WTC11 (cell line): Measurements from ENCODE around the gene ECM1. TPM values are rescaled to one million over a fixed set of nuclear protein-coding genes. Genes with fewer than 3 reads are reported as not detected.
A peak's percentile ranks its signal among the peaks of the same experiment; 100 is the strongest.

Experiments
- ATAC-seq: fragments of 200-7000 bp; cut with Tn5 transposase; 2 replicates; pipeline ENCODE4 v1.10.0; 2021; ENCODE audit warnings: mild to moderate bottlenecking, moderate library complexity
- Bru-seq: library from RNA; stranded (reverse); fragments of 400-500 nt; gene quantifications from one replicate; lab custom pipeline; 2021; lab: Mats Ljungman, UMichigan
- CTCF ChIA-PET: fragments of 300-600 bp; sonication (Branson Sonifier 250); formaldehyde crosslinking; loops from one replicate; lab custom pipeline; 2021; ENCODE audit warnings: antibody characterized with exemption; lab: Charles Lee
- POLR2A ChIA-PET: fragments of 350-600 bp; sonication (Branson Sonifier 250); formaldehyde crosslinking; loops from one replicate; lab custom pipeline; 2021; ENCODE audit warnings: antibody characterized with exemption; lab: Charles Lee
- DNase-seq: peaks from one replicate; pipeline ENCODE4 v3.0.0; 2021; ENCODE audit warnings: low spot score
- H3K27ac Mint-ChIP-seq: 2 replicates; pipeline ENCODE4 v1.8.0; 2021; ENCODE audit warnings: mixed read lengths
- H3K27me3 Mint-ChIP-seq: 2 replicates; pipeline ENCODE4 v1.8.0; 2021; ENCODE audit warnings: low read depth, mild to moderate bottlenecking, moderate library complexity, mixed read lengths
- H3K36me3 Mint-ChIP-seq: 2 replicates; pipeline ENCODE4 v1.8.0; 2021; ENCODE audit warnings: mixed read lengths
- H3K4me1 Mint-ChIP-seq: 2 replicates; pipeline ENCODE4 v1.8.0; 2022; ENCODE audit warnings: mixed read lengths
- H3K4me3 Mint-ChIP-seq: 2 replicates; pipeline ENCODE4 v1.8.0; 2021; ENCODE audit warnings: mild to moderate bottlenecking, moderate library complexity, mixed read lengths
- H3K9me3 Mint-ChIP-seq: 2 replicates; pipeline ENCODE4 v1.8.0; 2021; ENCODE audit warnings: mixed read lengths
- ARID4B ChIP-seq: sonication (generic); formaldehyde crosslinking; IDR thresholded peaks from 2 replicates; pipeline ENCODE4 v1.8.0; 2023; ENCODE audit warnings: missing genetic modification reagents, mild to moderate bottlenecking, borderline replicate concordance
- ATF6 ChIP-seq: sonication (generic); formaldehyde crosslinking; IDR thresholded peaks from 2 replicates; pipeline ENCODE4 v1.8.1; 2023; ENCODE audit warnings: mild to moderate bottlenecking, missing genetic modification reagents
- EMX1 ChIP-seq: fragments of 250-450 bp; sonication (Bioruptor Pico); IDR thresholded peaks from 2 replicates; pipeline ENCODE4 v1.8.0; 2021; ENCODE audit warnings: mild to moderate bottlenecking
- ESRRA ChIP-seq: sonication (generic); formaldehyde crosslinking; IDR thresholded peaks from 2 replicates; pipeline ENCODE4 v1.8.1; 2022; ENCODE audit warnings: mild to moderate bottlenecking, missing genetic modification reagents, borderline replicate concordance
- NFATC4 ChIP-seq: fragments of 250-450 bp; sonication (Bioruptor Pico); IDR thresholded peaks from 2 replicates; pipeline ENCODE4 v1.9.0; 2021; ENCODE audit warnings: mild to moderate bottlenecking
- NR1H2 ChIP-seq: sonication (generic); formaldehyde crosslinking; IDR thresholded peaks from 2 replicates; pipeline ENCODE4 v1.9.0; 2021; ENCODE audit warnings: mild to moderate bottlenecking, moderate library complexity, missing genetic modification reagents
- OVOL2 ChIP-seq: fragments of 250-450 bp; sonication (Bioruptor Pico); IDR thresholded peaks from 2 replicates; pipeline ENCODE4 v1.9.0; 2021; ENCODE audit warnings: mild to moderate bottlenecking, borderline replicate concordance
- PREB ChIP-seq: sonication (generic); formaldehyde crosslinking; IDR thresholded peaks from 2 replicates; pipeline ENCODE4 v1.8.1; 2022; ENCODE audit warnings: mild to moderate bottlenecking, missing genetic modification reagents, moderate library complexity, borderline replicate concordance
- PRRX2 ChIP-seq: fragments of 250-450 bp; sonication (Bioruptor Pico); IDR thresholded peaks from 2 replicates; pipeline ENCODE4 v1.8.0; 2021; ENCODE audit warnings: mild to moderate bottlenecking
- RELA ChIP-seq: sonication (generic); formaldehyde crosslinking; IDR thresholded peaks from 2 replicates; pipeline ENCODE4 v1.8.1; 2022; ENCODE audit warnings: missing genetic modification reagents, mild to moderate bottlenecking, borderline replicate concordance
- TCF7 ChIP-seq: sonication (generic); formaldehyde crosslinking; IDR thresholded peaks from 2 replicates; pipeline ENCODE4 v1.8.0; 2022; ENCODE audit warnings: mild to moderate bottlenecking, low read depth, missing genetic modification reagents, moderate library complexity
- ZBTB21 ChIP-seq: sonication (generic); formaldehyde crosslinking; IDR thresholded peaks from 2 replicates; pipeline ENCODE4 v1.8.1; 2023; ENCODE audit warnings: mild to moderate bottlenecking, missing genetic modification reagents, borderline replicate concordance
- ZMAT4 ChIP-seq: fragments of 250-450 bp; sonication (Bioruptor Pico); IDR thresholded peaks from 2 replicates; pipeline ENCODE4 v1.9.0; 2021; ENCODE audit warnings: mild to moderate bottlenecking
- long read RNA-seq, 3 experiments: library from RNA in 1 of 3; library from capped mRNA in 1 of 3; library from polyadenylated mRNA in 1 of 3; unstranded in 2 of 3; stranded (forward) in 1 of 3; transcript quantifications; one replicate each; pipeline ENCODE4 v2.0.0, GENCODE V29; 2021
- total RNA-seq: library from RNA; stranded (reverse); gene quantifications from 3 replicates; pipeline ENCODE4 v1.2.3, GENCODE V29; 2021
- TF ChIP-seq, protein P1 (sequence below): fragments of 200-600 bp; IDR thresholded peaks from 2 replicates; pipeline ENCODE4 v1.8.0; 2022; ENCODE audit warnings: antibody characterized with exemption

The ECM1 gene
- total RNA-seq: 0.69 to 1.6 TPM (median 0.76 TPM) in 3 replicates
- percentile 31 among the genes with signal in this experiment for Bru-seq, nascent RNA
- long read RNA-seq, experiment 1: 0 reads
- long read RNA-seq, experiment 2: 0 reads
- long read RNA-seq, experiment 3: 0 reads

DNA sequence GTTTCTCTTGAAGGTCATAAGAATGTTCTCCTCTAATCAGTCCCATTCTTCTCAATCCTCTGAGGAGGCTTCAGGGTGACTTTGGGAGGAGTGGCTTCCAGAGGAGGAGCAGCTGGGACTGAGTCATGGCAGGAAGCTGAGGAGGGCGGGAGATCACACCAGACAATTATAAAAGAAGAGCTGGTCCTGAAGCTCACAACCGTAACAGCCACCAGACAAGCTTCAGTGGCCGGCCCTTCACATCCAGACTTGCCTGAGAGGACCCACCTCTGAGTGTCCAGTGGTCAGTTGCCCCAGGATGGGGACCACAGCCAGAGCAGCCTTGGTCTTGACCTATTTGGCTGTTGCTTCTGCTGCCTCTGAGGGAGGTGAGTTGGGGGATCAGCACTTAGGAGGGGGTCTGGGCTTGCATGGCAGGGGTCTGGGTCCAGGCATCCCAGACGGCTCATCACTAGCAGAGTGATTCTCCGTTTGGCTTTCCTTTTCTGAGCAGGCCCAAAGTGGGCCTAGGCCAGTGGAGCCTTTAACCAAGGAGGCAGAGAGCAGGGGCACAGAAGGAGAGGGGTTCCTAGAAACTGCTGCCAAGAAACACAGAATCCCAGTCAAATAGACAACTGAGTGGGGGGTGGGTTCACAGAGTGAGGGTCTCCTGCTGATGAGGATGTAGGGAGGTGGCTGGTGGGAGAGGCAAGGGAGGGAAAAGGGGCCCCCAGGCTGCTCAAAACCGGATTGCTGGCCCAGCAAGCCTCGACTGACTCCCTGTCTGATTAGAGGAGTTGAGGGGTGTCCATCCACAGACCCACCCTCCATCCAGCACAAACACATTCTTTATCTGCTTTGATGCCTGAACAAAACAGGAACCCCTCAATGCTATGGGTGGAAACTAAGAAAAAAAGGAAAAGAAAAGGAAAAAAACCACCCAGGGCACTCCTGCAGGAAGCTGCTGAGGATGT is at the start of gene ECM1:
Gene ECM1 (plus strand): TSS at position 198 of the 953 bp plus-strand sequence. CDS start 101 bp downstream, at position 299.
- Mint-ChIP-seq H3K4me3 (no peak within 1 kb of the TSS), H3K27ac (peak within 1 kb of the TSS; percentile 48; the same call in 1 of the 2 replicates), H3K4me1 (no peaks in the 10 kb centered on the region), H3K9me3 (no peaks in the 10 kb centered on the region), H3K27me3 (no peaks in the 10 kb centered on the region), H3K36me3 (peaks cover 38% of the 10 kb centered on the region)
- POLR2A ChIA-PET: interaction anchor here (1.6 kb wide), 1 partner anchor 48 kb away, joined by 3 read pairs; no protein-coding TSS in a partner anchor
- TF ChIP-seq OVOL2: no peak
- no peak for TF ChIP-seq ATF6
- TF ChIP-seq PRRX2 (CRISPR knock-in tag): no peak
- TF ChIP-seq NFATC4 (CRISPR knock-in tag): no peak
- TF ChIP-seq ZMAT4 (CRISPR knock-in tag): no peak
- TF ChIP-seq TCF7: no peak
- no peak for TF ChIP-seq PREB
- CTCF ChIA-PET: no interaction called here
- ATAC-seq: no peak
- DNase-seq: no peak

DNA sequence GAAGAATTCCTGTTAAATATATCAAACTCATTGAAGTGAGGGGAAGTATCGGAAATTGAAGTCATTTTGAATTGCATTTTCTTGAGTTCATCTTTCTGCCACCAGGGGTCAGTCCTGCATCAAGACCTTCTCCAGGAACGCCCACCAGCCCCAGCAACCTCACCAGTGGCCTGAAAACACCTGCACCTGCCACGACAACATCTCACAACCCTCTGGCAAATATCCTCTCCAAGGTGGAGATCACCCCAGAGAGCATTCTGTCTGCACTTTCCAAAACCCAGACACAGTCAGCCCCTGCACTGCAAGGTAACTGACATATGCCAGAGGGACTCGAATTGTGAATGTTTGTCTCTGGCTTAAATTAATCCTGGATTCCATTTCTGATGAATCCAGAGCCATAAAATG is 43.5 kb upstream of the ECM1 start:
- no peak overlapping the region for H3K4me3 Mint-ChIP-seq
- peak; percentile 62 for ATAC-seq
- TF ChIP-seq NR1H2 (no peak), RELA (no peak), EMX1 (CRISPR knock-in tag) (no peak), ARID4B (CRISPR knock-in tag) (no peak), ESRRA (CRISPR knock-in tag) (no peak), ZBTB21 (CRISPR knock-in tag) (no peak)
- TF ChIP-seq, protein P1, sequence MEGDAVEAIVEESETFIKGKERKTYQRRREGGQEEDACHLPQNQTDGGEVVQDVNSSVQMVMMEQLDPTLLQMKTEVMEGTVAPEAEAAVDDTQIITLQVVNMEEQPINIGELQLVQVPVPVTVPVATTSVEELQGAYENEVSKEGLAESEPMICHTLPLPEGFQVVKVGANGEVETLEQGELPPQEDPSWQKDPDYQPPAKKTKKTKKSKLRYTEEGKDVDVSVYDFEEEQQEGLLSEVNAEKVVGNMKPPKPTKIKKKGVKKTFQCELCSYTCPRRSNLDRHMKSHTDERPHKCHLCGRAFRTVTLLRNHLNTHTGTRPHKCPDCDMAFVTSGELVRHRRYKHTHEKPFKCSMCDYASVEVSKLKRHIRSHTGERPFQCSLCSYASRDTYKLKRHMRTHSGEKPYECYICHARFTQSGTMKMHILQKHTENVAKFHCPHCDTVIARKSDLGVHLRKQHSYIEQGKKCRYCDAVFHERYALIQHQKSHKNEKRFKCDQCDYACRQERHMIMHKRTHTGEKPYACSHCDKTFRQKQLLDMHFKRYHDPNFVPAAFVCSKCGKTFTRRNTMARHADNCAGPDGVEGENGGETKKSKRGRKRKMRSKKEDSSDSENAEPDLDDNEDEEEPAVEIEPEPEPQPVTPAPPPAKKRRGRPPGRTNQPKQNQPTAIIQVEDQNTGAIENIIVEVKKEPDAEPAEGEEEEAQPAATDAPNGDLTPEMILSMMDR: peak; percentile 68
- TF ChIP-seq, all 79 proteins: peak for 1
- peak; percentile 67 for DNase-seq
- ChIA-PET CTCF (no interaction called here), POLR2A (no interaction called here)
- Mint-ChIP-seq H3K4me1 (no peaks in the 10 kb centered on the region), H3K27ac (no peak overlapping the region), H3K9me3 (no peaks in the 10 kb centered on the region), H3K27me3 (no peaks in the 10 kb centered on the region), H3K36me3 (peaks cover 28% of the 10 kb centered on the region)
